GM19324 (cell line): Measurements from ENCODE around the gene KAT7.
A peak's percentile ranks its signal among the peaks of the same experiment; 100 is the strongest.
"Not testable (repeated sequence)": the region's sequence is repeated elsewhere in the genome, so short reads cannot be mapped to it uniquely, and the experiment has no call there.

Experiments used
- ATAC-seq: cut with Tn5 transposase; IDR thresholded peaks from one replicate; pipeline ENCODE4 v1.9.1; 2021; ENCODE audit warnings: mild to moderate bottlenecking, moderate library complexity; ENCODE audit not compliant: unreplicated experiment, low FRiP score

KAT7 gene

GRCh38 chr17:49788478-49789242 is at the start of gene KAT7:
Gene KAT7, plus strand, starts transcription at chr17:49788681. Its CDS starts 154 bp downstream, at chr17:49788835.
- ATAC-seq = peak; percentile 93

GRCh38 chr17:49739641-49740271 is 48.7 kb upstream of the KAT7 start:
- ATAC-seq = peak; percentile 69

GRCh38 chr17:49741009-49741691 is 47.3 kb upstream of the KAT7 start:
- ATAC-seq = no peak

- ATAC-seq = no peak
Measured at GRCh38 chr17:49741692-49742076, 46.8 kb upstream of the KAT7 start.

- ATAC-seq = no peak
Measured at GRCh38 chr17:49742166-49742638, 46.3 kb upstream of the KAT7 start.

GRCh38 chr17:49745175-49746139 is 43.0 kb upstream of the KAT7 start:
- ATAC-seq = no peak

- ATAC-seq = peak; percentile 59
Measured at GRCh38 chr17:49746791-49747490, 41.5 kb upstream of the KAT7 start.

GRCh38 chr17:49747632-49748031 is 40.8 kb upstream of the KAT7 start:
- ATAC-seq = no peak

GRCh38 chr17:49748223-49748622 is 40.3 kb upstream of the KAT7 start:
- no peak for ATAC-seq

- ATAC-seq = peak; percentile 69
Measured at GRCh38 chr17:49748791-49749190, 39.7 kb upstream of the KAT7 start.

GRCh38 chr17:49749730-49750129 is 38.8 kb upstream of the KAT7 start:
- ATAC-seq = no peak

- no peak for ATAC-seq
Measured at GRCh38 chr17:49752508-49752907, 36.0 kb upstream of the KAT7 start.

GRCh38 chr17:49753959-49754391 is 34.5 kb upstream of the KAT7 start:
- no peak for ATAC-seq

- ATAC-seq = no peak
Measured at GRCh38 chr17:49755663-49756283, 32.7 kb upstream of the KAT7 start.

- ATAC-seq = no peak
Measured at GRCh38 chr17:49756323-49757150, 31.9 kb upstream of the KAT7 start.

- ATAC-seq = no peak
Measured at GRCh38 chr17:49757151-49757777, 31.2 kb upstream of the KAT7 start.

- not testable (repeated sequence) for ATAC-seq
Measured at GRCh38 chr17:49758464-49759010, 29.9 kb upstream of the KAT7 start.

GRCh38 chr17:49759203-49759602 is 29.3 kb upstream of the KAT7 start:
- ATAC-seq = no peak
